ENCODE results near the gene THOC7.

Gene THOC7

DNA sequence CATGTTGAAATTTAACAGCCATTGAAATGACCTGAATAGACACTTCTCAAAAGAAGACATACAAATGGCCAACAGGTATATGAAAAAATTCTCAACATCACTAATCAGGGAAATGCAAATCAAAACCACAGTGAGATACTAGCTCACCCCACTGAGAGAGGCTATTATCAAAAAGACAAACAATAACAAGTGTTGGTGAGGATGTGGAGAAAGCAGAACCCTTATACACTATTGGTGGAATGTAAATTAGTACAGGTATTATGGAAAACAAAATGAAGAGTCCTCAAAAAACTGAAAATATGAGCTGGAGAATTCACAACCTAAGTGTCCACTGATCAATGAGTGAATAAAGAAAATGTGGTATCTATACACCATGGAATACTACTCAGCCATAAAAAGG, 21.5 kb downstream of the THOC7 start:
- DNase-seq (ENCODE audit: low spot score) = no peak

DNA sequence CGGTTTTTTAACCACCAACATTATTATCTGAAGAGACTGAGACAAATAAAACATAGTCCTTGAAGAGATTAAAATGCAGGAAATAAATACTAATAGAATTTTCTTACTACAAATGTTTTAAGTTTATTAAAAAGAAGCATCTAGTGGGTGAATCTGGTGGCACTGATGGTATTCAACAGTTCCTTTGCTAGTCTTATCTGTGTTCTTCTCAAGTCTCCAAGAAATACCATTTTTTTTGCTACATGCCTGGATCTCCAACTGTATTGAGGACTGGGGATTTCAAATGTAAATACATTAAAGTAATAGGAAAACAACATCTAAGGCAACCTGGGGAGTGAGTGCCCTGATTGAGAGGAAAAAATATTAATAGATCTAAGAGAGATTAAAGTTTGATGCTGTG, 21.9 kb downstream of the THOC7 start:
- no peak for DNase-seq (ENCODE audit: low spot score)

DNA sequence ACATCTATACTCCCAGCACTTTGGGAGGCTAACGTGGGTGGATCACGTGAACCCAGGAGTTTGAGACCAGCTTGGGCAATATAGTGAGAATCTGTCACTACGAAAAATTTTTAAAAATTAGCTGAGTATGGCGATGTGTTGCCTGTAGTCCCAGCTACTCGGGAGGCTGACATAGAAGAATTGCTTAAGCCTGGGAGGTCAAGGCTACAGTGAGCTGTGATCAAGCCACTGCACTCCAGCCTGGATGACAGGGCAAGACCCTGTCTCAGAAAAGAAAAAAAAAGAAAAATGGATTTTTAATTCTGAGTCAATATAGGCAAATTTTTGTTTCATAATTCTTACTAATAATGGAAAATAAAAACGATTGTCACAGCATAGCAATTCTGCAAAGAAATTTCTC, 31.2 kb downstream of the THOC7 start:
- DNase-seq (ENCODE audit: low spot score) = no peak

DNA sequence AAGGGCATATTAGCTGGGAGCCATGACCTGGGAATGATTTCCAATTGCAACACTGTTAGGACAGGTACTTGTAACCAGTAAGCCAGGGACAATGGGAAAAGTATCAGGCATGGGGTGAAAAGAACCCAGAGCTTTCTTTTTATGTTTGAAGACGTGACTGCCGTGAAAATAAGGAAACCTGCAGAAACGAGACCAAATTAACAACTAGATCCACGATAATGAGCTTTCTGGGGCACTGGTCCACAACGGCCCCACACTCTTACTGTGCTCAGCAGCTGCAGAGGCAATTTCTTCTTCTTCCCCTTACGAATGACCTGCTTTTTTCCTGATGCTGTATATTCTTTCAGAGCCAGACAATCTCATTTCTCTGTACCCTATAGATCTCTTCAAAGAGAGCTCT, 33.1 kb downstream of the THOC7 start:
- no peak for DNase-seq (ENCODE audit: low spot score)

DNA sequence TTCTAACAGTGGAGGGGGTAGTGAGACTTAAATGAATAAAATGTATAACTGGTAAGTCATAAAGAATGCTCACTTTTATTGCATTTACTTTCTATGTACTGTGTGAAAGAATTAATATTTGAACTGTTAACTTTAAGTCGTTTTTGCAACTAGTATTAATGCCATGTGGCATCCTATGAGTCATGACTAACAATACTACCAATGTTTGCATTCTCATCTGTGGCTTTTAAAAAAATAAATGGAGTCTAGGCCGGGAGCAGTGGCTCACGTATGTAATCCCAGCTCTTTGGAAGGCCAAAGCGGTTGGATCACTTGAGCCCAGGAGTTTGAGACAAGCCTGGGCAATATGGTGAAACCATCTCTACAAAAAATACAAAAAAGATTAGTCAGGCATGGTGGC, 39.3 kb downstream of the THOC7 start:
- DNase-seq (ENCODE audit: low spot score) = no peak

DNA sequence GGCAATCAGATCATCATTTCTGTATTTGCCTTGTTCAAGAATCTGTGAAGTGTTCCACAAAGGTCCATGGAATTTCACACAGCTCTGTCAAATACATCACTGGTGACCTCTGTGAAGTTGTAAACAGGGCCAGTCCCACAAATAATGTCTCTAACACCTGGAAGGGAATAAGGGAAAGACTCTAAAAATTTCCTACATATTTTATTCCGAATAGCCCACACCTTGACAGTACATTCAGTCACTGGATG, 44.5 kb downstream of the THOC7 start, which contains the start of gene C3orf49:
TSS of gene C3orf49 (plus strand) at position 149 of the 248 bp plus-strand sequence. CDS start 173 bp downstream, outside the sequence.
- DNase-seq (ENCODE audit: low spot score) = no peak

DNA sequence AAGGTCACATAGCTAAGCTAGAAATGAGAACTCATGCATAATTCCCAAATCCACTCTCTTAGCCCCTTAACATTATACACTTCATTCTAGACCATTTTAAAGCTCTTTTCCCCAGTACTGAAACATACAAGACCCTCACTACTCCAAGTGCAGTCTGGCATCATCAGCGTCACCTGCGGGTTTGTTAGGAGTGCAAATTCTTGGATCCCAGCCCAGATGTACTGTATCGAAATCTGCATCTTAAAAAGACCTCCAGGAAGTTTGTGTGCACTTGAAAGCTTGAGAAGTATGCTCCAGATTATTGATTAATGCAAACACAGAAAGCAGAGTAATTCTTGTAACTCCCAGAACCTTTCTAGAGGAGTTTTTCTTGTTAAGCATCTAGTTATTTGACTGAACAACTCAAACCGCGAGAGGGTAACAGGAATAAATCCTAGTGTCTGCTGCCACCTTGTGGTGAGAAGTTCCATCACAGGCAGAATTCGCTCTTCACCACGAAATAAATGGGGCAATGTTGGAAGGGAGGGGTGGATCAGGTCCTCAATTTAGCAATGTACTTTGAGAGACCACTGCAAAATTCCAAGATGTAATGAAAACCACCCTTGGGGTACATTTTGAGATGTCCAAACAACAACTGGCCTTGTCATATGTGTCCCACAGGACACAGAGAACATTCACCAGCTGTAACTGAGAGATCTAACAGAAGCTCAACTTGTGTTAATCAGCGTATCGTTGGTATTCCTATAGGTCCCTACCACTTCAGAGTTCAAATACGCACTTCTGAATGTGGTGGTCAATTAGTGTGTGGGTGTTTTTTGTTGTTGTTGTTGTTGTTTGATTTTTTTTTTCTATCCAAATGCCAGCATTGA, 45.1 kb downstream of the THOC7 start:
- peak; percentile 67 for DNase-seq (ENCODE audit: low spot score)

DNA sequence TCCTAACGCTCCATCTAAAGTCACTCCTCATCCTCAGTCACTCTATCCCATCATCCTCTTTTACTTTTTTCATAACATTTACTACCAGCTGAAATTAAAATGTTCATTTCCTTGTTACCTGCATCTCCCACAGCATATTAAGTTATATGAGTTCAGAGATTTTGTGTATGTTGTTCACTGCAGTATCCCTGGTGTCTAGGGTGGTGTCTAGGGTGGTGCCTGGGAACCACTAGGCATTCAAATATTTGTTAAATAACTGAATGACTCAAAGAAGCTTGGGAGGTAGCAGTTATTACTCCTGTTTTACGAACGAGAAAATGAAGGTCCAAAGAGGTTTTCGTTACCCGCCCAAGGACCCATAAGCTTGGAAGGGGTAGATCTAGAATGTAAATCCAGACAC, 46.4 kb downstream of the THOC7 start:
- DNase-seq (ENCODE audit: low spot score) = no peak

DNA sequence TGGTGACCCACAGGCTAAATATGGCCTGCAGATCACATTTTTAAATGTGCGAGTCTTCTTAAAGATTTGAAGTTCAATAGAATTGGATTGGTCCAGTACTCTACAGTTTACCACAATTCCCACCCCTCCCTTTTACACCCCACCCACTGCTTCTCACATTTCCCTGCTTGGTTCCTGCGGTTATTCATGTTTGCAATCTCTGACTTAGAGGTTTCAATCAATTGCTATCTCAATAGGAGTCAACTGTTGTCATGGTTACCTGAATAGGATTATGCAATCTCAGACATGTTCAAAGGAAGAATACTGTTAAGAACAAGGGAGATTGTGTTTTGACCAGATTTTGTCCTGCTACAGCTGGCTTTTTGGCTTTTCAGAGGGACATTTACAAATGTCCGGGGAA, 49.4 kb downstream of the THOC7 start:
- DNase-seq (ENCODE audit: low spot score) = no peak

DNA sequence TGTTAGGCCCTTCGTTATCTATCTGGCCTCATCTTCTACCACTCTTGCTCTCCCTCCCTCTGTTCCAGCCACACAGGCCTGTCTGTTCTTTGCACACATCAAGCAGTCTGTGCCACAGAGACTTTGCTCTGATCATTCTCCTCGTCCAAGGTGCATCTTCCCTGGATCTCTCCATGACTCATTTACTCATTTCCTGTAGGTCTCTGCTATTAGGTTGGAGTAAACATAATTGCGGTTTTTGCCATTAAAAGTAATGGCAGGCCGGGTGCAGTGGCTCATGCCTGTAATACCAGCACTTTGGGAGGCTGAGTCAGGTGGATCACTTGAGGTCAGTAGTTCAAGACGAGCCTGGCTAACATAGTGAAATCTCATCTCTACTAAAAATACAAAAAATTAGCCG, 54.0 kb downstream of the THOC7 start:
- DNase-seq (ENCODE audit: low spot score) = no peak

DNA sequence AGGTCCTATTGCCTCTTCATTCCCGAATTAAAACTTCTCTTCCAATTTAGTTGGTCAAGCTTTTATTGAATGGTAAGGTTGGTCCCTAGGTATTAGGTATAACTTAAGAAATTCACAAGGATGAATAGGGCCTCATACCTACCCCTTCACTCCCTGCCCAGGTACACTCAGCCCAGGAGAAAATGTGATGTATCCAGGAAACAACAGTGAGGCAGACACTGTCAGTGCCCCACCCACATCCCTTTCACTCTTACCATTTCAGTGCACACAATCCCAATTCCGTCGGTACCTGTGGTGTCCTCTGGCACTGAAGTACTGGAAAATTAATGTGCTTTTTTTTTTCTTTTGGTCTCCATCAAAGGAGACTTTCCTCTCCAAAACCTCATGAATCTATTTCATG, 55.0 kb downstream of the THOC7 start:
- no peak for DNase-seq (ENCODE audit: low spot score)

DNA sequence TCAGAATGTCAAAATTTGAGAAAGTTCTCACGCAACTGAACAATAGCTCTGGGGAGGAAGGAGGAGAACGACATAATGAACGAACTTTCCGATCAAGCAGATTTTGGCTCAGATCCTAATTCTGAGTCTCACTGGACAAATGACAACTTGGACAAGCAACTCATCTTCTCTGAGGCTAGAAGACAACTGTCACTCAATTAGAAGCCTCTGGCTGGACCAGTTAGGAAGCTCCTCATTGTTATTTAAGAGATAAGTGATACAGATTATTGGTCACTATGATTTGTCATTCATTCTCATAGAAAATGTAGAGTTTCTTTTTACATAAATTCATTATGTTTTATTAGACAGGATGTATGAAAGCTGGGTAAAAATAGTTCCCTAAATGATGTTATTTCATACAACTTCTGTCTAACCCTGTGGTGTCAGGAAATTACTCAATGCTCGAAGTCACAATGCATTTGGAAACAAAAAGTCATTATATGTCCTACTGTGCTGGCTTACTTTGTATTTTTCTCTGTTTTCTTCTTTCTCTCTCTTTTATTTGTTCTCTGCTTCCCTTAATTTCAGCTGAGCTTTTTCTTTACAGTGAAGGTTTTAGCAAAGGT, 55.5 kb downstream of the THOC7 start:
- DNase-seq (ENCODE audit: low spot score) = no peak

DNA sequence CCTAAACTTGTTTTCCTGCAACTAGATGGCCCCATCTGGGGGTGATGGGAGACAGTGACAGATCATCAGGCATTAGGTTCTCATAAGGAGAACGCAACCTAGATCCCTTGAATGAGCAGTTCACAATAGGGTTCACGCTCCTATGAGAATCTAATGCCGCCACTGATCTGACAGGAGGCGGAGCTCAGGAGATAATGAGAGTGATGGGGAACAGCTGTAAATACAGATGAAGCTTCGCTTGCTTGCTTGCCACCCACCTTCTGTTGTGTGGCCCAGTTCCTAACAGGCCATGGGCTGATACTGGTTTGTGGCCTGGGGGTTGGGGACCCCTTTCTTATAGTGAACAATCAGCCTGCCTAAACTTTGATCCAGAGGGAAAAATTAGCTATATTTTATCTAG, 59.7 kb downstream of the THOC7 start:
- no peak for DNase-seq (ENCODE audit: low spot score)

DNA sequence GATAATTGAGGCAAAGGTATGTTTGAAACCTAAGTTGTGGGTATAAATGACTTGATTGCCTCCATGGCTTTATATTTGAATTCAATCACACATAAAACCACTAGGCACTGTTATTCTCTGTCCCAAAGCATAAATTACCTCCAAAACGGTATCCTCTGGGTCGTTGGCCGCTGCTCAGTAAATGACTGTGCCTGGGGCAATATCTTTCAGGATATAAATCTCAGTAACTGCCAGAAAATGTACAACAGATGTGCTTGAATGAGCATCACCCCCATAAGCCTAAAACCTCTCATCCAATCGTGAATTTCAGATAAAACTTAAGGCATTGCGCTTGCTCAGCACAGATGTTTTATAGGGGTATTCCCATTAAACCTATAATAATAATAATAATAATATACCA, 63.5 kb downstream of the THOC7 start:
- no peak for DNase-seq (ENCODE audit: low spot score)

DNA sequence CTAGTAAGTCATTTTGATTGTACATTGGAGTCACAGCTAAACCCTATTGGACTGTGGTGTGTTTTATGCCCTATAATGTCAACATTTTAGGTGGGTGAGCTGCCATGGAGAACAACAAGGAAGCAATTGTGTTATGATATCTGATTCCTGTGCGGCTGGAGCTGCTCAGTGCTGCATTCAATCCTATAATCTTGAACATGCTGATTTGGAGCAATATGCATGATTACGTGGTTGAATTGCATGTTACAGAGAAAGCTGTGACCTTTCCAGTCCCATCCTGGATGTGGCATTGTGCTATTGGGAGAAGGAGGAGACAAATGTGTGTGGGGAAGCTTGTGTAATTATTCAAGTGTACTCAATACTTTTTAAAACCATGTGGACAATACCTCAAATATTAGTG, 64.7 kb downstream of the THOC7 start:
- DNase-seq (ENCODE audit: low spot score) = no peak

DNA sequence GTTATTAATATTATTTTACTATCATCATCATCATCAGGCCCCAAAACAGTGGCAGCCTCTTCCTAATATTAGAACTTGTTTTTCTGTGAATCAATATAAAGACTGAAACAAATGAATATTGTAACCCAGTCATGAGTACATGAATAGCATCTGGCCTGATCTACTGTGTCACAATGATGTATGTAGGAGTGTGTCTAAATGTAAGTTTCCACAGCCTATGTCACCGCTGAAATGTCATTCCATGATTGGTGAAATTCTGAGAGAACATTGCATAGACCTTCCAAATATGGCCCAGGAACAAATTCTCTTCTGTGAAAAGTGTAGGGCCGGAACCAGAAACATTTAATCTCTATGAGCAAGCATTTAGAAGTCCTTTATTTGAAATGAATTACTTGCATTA, 65.1 kb downstream of the THOC7 start:
- no peak for DNase-seq (ENCODE audit: low spot score)

DNA sequence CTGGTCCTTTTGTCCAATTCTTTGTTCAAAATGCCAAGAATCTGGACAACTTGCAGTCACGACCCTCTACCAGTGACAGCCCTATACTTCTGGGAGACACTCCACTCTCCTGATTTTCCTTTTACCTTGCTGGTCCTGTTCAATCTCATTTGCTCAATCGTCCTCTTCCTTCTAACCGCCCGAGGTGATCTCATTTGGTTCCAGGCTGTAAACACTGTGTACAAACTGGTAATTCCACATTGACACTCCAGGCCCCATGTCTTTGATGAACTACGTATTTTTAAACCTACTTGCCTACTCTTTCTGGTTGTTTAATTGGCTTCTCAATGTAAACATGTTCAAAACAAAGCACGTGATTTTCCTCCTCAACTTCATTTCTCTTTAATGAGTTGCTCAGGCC, 68.2 kb downstream of the THOC7 start:
- DNase-seq (ENCODE audit: low spot score) = no peak

DNA sequence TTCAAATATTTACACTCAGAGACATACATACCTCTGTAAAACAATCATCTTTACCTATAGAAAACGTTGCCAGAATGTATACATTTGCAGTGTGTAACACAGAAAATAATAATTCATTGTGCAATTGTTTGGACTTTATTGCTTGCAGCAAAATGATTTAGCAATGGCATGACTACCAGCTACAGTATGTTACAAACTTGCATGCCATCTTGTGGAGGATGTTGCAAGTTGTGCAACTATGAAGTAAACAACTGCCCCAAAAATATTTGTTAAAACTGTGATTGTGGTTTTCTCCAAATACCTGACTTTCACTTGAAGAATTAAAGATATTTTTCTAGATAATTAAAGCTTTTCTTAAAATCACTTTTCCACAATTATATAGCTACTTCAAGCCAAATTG, 71.6 kb downstream of the THOC7 start:
- DNase-seq (ENCODE audit: low spot score) = peak; percentile 67
